Measurements from ENCODE around the gene PSORS1C1.

DNA sequence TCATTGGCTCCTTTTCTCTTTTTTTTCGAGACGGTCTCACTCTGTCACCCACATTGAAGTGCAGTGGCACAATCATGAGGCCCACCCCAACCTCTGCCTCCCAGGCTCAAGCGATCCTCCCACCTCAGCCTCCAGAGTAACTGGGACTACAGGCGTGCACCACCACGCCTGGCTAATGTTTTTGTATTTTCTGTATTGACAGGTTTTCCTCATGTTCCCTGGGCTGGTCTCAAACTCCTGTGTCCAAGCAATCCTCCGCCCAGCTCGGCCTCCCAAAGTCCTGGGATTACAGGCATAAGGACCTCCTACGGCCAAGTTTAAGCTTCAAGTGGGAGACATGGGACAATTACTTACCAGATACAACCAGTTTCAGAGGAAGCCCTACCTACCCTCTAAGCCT, 65.3 kb downstream of the PSORS1C1 start:
- TF ChIP-seq, protein P1, sequence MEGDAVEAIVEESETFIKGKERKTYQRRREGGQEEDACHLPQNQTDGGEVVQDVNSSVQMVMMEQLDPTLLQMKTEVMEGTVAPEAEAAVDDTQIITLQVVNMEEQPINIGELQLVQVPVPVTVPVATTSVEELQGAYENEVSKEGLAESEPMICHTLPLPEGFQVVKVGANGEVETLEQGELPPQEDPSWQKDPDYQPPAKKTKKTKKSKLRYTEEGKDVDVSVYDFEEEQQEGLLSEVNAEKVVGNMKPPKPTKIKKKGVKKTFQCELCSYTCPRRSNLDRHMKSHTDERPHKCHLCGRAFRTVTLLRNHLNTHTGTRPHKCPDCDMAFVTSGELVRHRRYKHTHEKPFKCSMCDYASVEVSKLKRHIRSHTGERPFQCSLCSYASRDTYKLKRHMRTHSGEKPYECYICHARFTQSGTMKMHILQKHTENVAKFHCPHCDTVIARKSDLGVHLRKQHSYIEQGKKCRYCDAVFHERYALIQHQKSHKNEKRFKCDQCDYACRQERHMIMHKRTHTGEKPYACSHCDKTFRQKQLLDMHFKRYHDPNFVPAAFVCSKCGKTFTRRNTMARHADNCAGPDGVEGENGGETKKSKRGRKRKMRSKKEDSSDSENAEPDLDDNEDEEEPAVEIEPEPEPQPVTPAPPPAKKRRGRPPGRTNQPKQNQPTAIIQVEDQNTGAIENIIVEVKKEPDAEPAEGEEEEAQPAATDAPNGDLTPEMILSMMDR (IDR thresholded peaks at IDR 0.05; ENCODE audit: low read depth, low read length) = no peak
- TF ChIP-seq EZH2phosphoT487 (IDR thresholded peaks at IDR 0.05; ENCODE audit: low read depth) = no peak

Measured in OCI-LY3 (cell line).